ENCODE results near the gene FRMPD2. TPM values are rescaled to one million over a fixed set of nuclear protein-coding genes. Genes with fewer than 3 reads are reported as not detected.
A peak's percentile ranks its signal among the peaks of the same experiment; 100 is the strongest.

Gene FRMPD2
- total RNA-seq, 1 donor from 2014 or later: 1.6 TPM

DNA sequence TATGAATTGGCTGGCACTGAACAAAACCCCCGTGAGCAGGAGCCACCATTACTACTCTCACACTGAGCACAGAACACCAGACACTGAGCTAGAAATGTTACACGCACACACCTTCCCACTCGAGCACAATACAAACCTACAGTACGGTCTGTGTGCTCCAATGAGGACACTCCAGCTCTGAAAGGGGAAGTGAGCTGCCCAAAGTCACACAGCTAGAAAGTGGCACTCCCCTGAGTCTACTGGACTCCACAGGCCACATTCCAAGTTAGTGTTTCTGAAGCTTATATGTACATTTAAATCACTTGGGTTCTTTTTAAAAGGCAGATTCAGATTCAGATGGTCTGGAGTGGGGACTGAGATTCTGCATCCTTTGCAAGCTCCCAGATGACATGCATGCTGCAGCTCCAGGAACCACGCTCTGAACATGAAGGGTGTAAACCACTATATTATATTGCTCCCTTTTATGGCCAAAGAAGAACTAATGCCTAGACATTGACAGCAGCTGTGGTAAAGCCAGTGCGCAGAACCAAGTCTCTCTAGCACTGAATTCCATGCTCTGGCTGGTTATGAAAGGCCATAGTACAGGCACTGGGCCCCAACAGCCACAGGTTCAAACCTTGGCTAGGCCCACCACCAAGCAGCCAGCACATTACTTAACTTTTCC, 77.1 kb downstream of the FRMPD2 start:
- H3K27me3 Mint-ChIP-seq (ENCODE audit: unreplicated experiment): peaks cover 2% of the 10 kb centered on the region
- no peak for DNase-seq
- no peak overlapping the region for H3K4me3 Mint-ChIP-seq (ENCODE audit: unreplicated experiment)
- no peaks in the 10 kb centered on the region for H3K36me3 Mint-ChIP-seq (ENCODE audit: unreplicated experiment)
- no peak overlapping the region for H3K27ac Mint-ChIP-seq (ENCODE audit: unreplicated experiment)
- TF ChIP-seq, protein P1, sequence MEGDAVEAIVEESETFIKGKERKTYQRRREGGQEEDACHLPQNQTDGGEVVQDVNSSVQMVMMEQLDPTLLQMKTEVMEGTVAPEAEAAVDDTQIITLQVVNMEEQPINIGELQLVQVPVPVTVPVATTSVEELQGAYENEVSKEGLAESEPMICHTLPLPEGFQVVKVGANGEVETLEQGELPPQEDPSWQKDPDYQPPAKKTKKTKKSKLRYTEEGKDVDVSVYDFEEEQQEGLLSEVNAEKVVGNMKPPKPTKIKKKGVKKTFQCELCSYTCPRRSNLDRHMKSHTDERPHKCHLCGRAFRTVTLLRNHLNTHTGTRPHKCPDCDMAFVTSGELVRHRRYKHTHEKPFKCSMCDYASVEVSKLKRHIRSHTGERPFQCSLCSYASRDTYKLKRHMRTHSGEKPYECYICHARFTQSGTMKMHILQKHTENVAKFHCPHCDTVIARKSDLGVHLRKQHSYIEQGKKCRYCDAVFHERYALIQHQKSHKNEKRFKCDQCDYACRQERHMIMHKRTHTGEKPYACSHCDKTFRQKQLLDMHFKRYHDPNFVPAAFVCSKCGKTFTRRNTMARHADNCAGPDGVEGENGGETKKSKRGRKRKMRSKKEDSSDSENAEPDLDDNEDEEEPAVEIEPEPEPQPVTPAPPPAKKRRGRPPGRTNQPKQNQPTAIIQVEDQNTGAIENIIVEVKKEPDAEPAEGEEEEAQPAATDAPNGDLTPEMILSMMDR (IDR thresholded peaks at IDR 0.05; ENCODE audit: partially characterized antibody, unreplicated experiment): no peak
- H3K4me1 Mint-ChIP-seq (ENCODE audit: low read depth, unreplicated experiment): peaks cover 22% of the 10 kb centered on the region
- H3K9me3 Mint-ChIP-seq (ENCODE audit: unreplicated experiment): peaks cover under 1% of the 10 kb centered on the region

DNA sequence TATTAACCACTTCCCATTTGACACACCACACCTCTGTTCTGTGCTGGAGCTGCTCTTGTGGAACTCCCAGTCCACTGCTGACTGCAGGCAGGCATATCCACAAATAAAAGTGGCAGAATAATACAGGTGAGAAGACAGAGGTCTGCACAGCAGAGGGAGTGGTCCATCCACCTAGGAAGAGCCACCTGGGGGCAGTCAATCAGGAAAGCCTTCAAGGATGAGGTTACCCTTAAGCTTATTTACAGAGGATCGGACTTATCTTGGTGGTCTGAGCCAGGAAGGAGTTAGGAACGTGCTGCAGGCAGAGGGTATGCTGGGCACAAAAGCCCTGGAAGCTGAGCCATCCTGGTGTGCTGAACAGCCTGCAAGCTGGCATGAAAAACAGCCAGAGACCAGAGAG, 78.7 kb downstream of the FRMPD2 start:
- TF ChIP-seq, protein P1 (IDR thresholded peaks at IDR 0.05; ENCODE audit: partially characterized antibody, unreplicated experiment): no peak
- no peak for DNase-seq
- Mint-ChIP-seq H3K4me3 (ENCODE audit: unreplicated experiment) (no peak overlapping the region), H3K36me3 (ENCODE audit: unreplicated experiment) (no peaks in the 10 kb centered on the region), H3K4me1 (ENCODE audit: low read depth, unreplicated experiment) (peaks cover 25% of the 10 kb centered on the region), H3K27me3 (ENCODE audit: unreplicated experiment) (peaks cover 2% of the 10 kb centered on the region), H3K9me3 (ENCODE audit: unreplicated experiment) (peaks cover 2% of the 10 kb centered on the region), H3K27ac (ENCODE audit: unreplicated experiment) (no peak overlapping the region)

DNA sequence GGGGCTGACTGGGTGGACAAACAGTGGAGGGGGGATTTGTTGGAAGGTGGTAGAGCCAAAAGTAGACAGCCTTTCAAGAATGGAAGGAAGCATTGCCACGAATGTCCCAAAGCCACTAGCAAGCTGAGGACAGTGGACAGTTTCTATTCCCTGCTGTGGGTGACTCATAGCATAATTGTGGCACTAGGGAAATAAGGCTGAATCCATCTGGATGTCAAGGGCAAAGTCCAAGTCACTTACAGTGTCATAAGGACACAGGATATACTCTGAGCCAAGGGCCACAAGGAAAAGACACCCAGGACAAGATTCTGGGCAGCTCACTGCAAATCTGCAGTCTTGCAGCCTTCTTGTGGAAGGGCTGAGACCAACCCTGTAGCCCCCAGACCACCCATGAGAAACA, 79.7 kb downstream of the FRMPD2 start:
- Mint-ChIP-seq H3K9me3 (ENCODE audit: unreplicated experiment) (peaks cover 4% of the 10 kb centered on the region), H3K27ac (ENCODE audit: unreplicated experiment) (no peak overlapping the region), H3K36me3 (ENCODE audit: unreplicated experiment) (no peaks in the 10 kb centered on the region), H3K27me3 (ENCODE audit: unreplicated experiment) (peaks cover 4% of the 10 kb centered on the region), H3K4me3 (ENCODE audit: unreplicated experiment) (no peak overlapping the region), H3K4me1 (ENCODE audit: low read depth, unreplicated experiment) (peaks cover 25% of the 10 kb centered on the region)
- no peak for DNase-seq
- TF ChIP-seq, protein P1 (IDR thresholded peaks at IDR 0.05; ENCODE audit: partially characterized antibody, unreplicated experiment): no peak

DNA sequence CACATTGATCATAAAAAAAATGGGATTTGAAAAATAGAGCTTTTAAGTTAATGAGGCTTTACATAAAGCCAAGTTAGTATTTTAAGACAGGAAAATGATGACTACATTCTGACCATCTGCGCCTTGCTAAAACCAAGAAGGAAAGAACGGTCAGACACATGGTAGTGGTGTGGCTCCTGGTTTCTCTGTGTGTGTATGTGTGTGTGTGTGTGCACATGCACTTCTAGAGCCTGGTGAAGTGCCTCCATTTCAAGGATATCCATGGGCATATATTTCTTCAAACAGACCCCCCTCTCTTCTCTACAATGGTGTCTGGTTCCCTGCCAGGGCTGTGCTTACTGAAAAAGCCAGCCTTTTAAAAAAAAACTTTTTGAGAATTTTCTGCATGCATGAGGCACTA, 80.9 kb downstream of the FRMPD2 start:
- Mint-ChIP-seq H3K36me3 (ENCODE audit: unreplicated experiment) (no peaks in the 10 kb centered on the region), H3K9me3 (ENCODE audit: unreplicated experiment) (peaks cover 4% of the 10 kb centered on the region), H3K27me3 (ENCODE audit: unreplicated experiment) (peaks cover 7% of the 10 kb centered on the region), H3K27ac (ENCODE audit: unreplicated experiment) (peak overlapping the region; percentile 41), H3K4me3 (ENCODE audit: unreplicated experiment) (no peak overlapping the region), H3K4me1 (ENCODE audit: low read depth, unreplicated experiment) (peaks cover 28% of the 10 kb centered on the region)
- DNase-seq: no peak
- TF ChIP-seq, protein P1 (IDR thresholded peaks at IDR 0.05; ENCODE audit: partially characterized antibody, unreplicated experiment): no peak

DNA sequence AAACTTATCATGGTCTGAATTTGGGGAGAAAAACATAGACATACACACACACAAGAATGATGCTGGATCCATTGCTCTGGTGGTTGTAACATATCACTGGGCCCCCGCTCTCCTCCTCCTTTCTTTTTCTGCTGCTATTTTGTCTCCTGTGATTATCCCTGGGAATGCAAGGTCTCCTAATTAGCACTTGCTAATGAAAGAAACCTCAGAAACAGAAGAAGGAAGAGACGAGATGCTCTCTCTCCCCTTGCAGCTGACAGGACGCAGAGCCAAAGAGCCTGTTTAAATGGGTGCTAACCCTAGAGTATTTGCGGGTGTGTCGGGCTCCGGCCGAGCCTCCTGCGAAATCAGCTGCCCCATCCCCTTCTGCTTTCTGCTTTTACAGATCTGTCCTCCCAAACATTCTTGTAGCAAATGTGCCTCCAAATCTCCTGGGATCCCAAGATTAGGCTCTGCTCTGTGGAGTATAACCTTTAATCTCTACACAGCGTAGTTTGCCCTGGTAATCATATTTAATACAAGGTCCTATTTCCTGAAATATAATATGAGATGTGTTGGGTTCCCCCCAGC, 81.5 kb downstream of the FRMPD2 start:
- TF ChIP-seq, protein P1 (IDR thresholded peaks at IDR 0.05; ENCODE audit: partially characterized antibody, unreplicated experiment): no peak
- Mint-ChIP-seq H3K27ac (ENCODE audit: unreplicated experiment) (peak overlapping the region; percentile 80), H3K27me3 (ENCODE audit: unreplicated experiment) (peaks cover 7% of the 10 kb centered on the region), H3K9me3 (ENCODE audit: unreplicated experiment) (peaks cover 4% of the 10 kb centered on the region), H3K4me3 (ENCODE audit: unreplicated experiment) (peak overlapping the region; percentile 35), H3K4me1 (ENCODE audit: low read depth, unreplicated experiment) (peaks cover 28% of the 10 kb centered on the region), H3K36me3 (ENCODE audit: unreplicated experiment) (no peaks in the 10 kb centered on the region)
- DNase-seq: no peak

All from glutamatergic neuron (in vitro differentiated cells).